Ishikawa (cell line): ENCODE measurements around the gene MGAT5B.

Source experiments
- CEBPB ChIP-seq: IDR thresholded peaks from 2 replicates; pipeline ENCODE4 v1.6.1; 2012
- CREB1 ChIP-seq: IDR thresholded peaks from 2 replicates; pipeline ENCODE4 v1.6.1; 2012; ENCODE audit warnings: low read depth
- EGR1 ChIP-seq: IDR thresholded peaks from 2 replicates; pipeline ENCODE4 v1.6.1; 2012
- EP300 ChIP-seq: IDR thresholded peaks from 2 replicates; pipeline ENCODE4 v1.6.1; 2012; ENCODE audit warnings: borderline replicate concordance
- FOXM1 ChIP-seq: IDR thresholded peaks from 2 replicates; pipeline ENCODE4 v1.6.1; 2012; ENCODE audit warnings: low read depth, borderline replicate concordance
- MAX ChIP-seq: IDR thresholded peaks from 2 replicates; pipeline ENCODE4 v1.6.1; 2012
- NFIC ChIP-seq: IDR thresholded peaks from 2 replicates; pipeline ENCODE4 v1.6.1; 2012
- RAD21 ChIP-seq: IDR thresholded peaks from 2 replicates; pipeline ENCODE4 v1.6.1; 2012; ENCODE audit warnings: low read depth
- TAF1 ChIP-seq: IDR thresholded peaks from 2 replicates; pipeline ENCODE4 v1.6.1; 2012; ENCODE audit warnings: low read depth, mild to moderate bottlenecking
- TCF12 ChIP-seq: IDR thresholded peaks from 2 replicates; pipeline ENCODE4 v1.6.1; 2012; ENCODE audit warnings: low read depth
- TEAD4 ChIP-seq: IDR thresholded peaks from 2 replicates; pipeline ENCODE4 v1.6.1; 2012
- YY1 ChIP-seq: IDR thresholded peaks from 2 replicates; pipeline ENCODE4 v1.6.1; 2012; ENCODE audit warnings: low read depth
- ZBTB7A ChIP-seq: IDR thresholded peaks from 2 replicates; pipeline ENCODE4 v1.6.1; 2012; ENCODE audit warnings: low read depth
- TF ChIP-seq, protein P1 (sequence below): IDR thresholded peaks from 2 replicates; pipeline ENCODE4 v1.6.1; 2012; ENCODE audit warnings: low read depth, mild to moderate bottlenecking
- TF ChIP-seq, protein P2 (sequence below): IDR thresholded peaks from 2 replicates; pipeline ENCODE4 v1.6.1; 2012

MGAT5B gene

DNA sequence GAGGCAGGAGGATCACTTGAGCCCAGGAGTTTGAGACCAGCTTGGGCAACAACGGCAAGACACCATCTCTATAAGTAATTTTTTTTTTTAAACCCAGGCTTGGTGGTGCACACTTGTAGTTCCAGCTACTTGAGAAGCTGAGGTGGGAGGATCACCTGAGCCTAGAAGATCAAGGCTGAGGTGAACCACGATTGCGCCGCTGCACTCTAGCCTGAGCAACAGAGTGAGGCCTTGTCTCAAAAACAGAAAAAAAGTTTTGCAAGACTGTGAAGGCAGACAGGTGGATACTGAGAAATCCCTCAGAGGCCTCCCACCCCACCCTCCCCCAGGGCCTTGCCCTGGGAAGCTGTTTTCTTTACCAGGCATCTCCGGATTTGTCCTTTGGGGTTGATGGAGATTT, 125.4 kb downstream of the MGAT5B start:
- TF ChIP-seq RAD21 (no peak), MAX (no peak), TEAD4 (no peak), CEBPB (no peak), CREB1 (no peak), FOXM1 (no peak), EP300 (no peak), EGR1 (no peak), TAF1 (no peak), NFIC (no peak), ZBTB7A (no peak), YY1 (no peak)
- TF ChIP-seq, protein P1, sequence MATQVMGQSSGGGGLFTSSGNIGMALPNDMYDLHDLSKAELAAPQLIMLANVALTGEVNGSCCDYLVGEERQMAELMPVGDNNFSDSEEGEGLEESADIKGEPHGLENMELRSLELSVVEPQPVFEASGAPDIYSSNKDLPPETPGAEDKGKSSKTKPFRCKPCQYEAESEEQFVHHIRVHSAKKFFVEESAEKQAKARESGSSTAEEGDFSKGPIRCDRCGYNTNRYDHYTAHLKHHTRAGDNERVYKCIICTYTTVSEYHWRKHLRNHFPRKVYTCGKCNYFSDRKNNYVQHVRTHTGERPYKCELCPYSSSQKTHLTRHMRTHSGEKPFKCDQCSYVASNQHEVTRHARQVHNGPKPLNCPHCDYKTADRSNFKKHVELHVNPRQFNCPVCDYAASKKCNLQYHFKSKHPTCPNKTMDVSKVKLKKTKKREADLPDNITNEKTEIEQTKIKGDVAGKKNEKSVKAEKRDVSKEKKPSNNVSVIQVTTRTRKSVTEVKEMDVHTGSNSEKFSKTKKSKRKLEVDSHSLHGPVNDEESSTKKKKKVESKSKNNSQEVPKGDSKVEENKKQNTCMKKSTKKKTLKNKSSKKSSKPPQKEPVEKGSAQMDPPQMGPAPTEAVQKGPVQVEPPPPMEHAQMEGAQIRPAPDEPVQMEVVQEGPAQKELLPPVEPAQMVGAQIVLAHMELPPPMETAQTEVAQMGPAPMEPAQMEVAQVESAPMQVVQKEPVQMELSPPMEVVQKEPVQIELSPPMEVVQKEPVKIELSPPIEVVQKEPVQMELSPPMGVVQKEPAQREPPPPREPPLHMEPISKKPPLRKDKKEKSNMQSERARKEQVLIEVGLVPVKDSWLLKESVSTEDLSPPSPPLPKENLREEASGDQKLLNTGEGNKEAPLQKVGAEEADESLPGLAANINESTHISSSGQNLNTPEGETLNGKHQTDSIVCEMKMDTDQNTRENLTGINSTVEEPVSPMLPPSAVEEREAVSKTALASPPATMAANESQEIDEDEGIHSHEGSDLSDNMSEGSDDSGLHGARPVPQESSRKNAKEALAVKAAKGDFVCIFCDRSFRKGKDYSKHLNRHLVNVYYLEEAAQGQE = no peak
- TF ChIP-seq, protein P2, sequence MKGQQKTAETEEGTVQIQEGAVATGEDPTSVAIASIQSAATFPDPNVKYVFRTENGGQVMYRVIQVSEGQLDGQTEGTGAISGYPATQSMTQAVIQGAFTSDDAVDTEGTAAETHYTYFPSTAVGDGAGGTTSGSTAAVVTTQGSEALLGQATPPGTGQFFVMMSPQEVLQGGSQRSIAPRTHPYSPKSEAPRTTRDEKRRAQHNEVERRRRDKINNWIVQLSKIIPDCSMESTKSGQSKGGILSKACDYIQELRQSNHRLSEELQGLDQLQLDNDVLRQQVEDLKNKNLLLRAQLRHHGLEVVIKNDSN = no peak

GRCh38 chr17:76994237-76994637, 126.0 kb downstream of the MGAT5B start:
- TF ChIP-seq CEBPB (no peak), FOXM1 (no peak), TCF12 (no peak), ZBTB7A (no peak)
- TF ChIP-seq, protein P1 = no peak
- TF ChIP-seq, protein P2 = no peak

GRCh38 chr17:76995387-76996105, 127.3 kb downstream of the MGAT5B start:
- TF ChIP-seq TCF12 = no peak
- TF ChIP-seq, protein P1 = no peak
- TF ChIP-seq EP300 = no peak
- no peak for TF ChIP-seq CREB1
- no peak for TF ChIP-seq MAX
- no peak for TF ChIP-seq FOXM1
- no peak for TF ChIP-seq CEBPB
- no peak for TF ChIP-seq TEAD4
- no peak for TF ChIP-seq YY1
- no peak for TF ChIP-seq NFIC
- TF ChIP-seq TAF1 = no peak
- TF ChIP-seq ZBTB7A = no peak
- no peak for TF ChIP-seq EGR1
- TF ChIP-seq, protein P2 = no peak
- no peak for TF ChIP-seq RAD21
